Spleen (tissue), 7 donors: ENCODE data around the gene PSMB7.

Source experiments
- CTCF ChIP-seq, 11 experiments: fragments of 200-600 bp in 7 of 11; fragments of 450-650 bp in 4 of 11; sonication (generic) in 4 of 11; IDR thresholded peaks in 8 of 11; conservative IDR thresholded peaks in 3 of 11; 1 replicate in 7 of 11; 2 replicates in 4 of 11; pipeline versions ENCODE4 v1.4.0 to v1.8.0; 2016 to 2021; ENCODE audit warnings: antibody characterized with exemption in 11 of 11, inconsistent platforms in 4 of 11, mild to moderate bottlenecking in 1 of 11
- POLR2A ChIP-seq, 3 donors: fragments of 450-650 bp; IDR thresholded peaks; one replicate each; pipeline ENCODE4 v1.5.1; 2017; ENCODE audit warnings: antibody characterized with exemption in 3 of 3, mild to moderate bottlenecking in 1 of 3
- donor health status: DM: no; HTN: no; CAD: no; lungs with moderate emphysema.
- donor health status: DM: no; HTN: no; CAD: no.
- donor health status: DM: no; HTN: no; CAD: no.

- TF ChIP-seq POLR2A (IDR thresholded peaks at IDR 0.05) (no peak), CTCF (IDR thresholded peaks at IDR 0.05 in 8 of 11, conservative IDR thresholded peaks at IDR 0.05 in 3 of 11) (no peak)
These were observed 85.1 kb downstream of the PSMB7 start for GRCh38 chr9:124330011-124330697.
